Activated T-helper 1 cell treated with anti-CD3 and anti-CD28 coated beads, Interleukin-12 subunit alpha, Interleukin-12 subunit beta, Interleukin-2, Interleukin-4 antibody, amounts not matched to agents 30 ng/mL and 10 ng/mL and 1 ng/mL, durations not matched to agents 14 hours and 24 hours and 36 hours (primary cell): ENCODE results near the gene RACK1. TPM values are rescaled to one million over a fixed set of nuclear protein-coding genes. Genes with fewer than 3 reads are reported as not detected.

Source experiments
- DNase-seq: peaks from one replicate; pipeline ENCODE4 v3.0.0; 2021; ENCODE audit warnings: low spot score
- H3K27ac Mint-ChIP-seq: one replicate; pipeline ENCODE4 v1.8.0; 2021; ENCODE audit warnings: mild to moderate bottlenecking, mixed read lengths
- H3K27me3 Mint-ChIP-seq: one replicate; pipeline ENCODE4 v1.8.0; 2022; ENCODE audit warnings: mild to moderate bottlenecking, moderate library complexity, mixed read lengths; ENCODE audit not compliant: insufficient read depth
- H3K36me3 Mint-ChIP-seq: one replicate; pipeline ENCODE4 v1.8.0; 2021; ENCODE audit warnings: low read depth, mixed read lengths
- H3K4me1 Mint-ChIP-seq: one replicate; pipeline ENCODE4 v1.8.0; 2021; ENCODE audit warnings: low read depth, mixed read lengths
- H3K4me3 Mint-ChIP-seq: one replicate; pipeline ENCODE4 v1.8.0; 2021; ENCODE audit warnings: mild to moderate bottlenecking, moderate library complexity, mixed read lengths
- H3K9me3 Mint-ChIP-seq: one replicate; pipeline ENCODE4 v1.8.0; 2021; ENCODE audit warnings: mixed read lengths
- intact Hi-C: fragments of 100-400 bp; cut with micrococcal nuclease; formaldehyde crosslinking; loops from one replicate; pipeline ENCODE4 v1.15.1; 2024
- total RNA-seq: library from RNA; stranded (reverse); gene quantifications from 2 replicates; pipeline ENCODE4 v1.2.3, GENCODE V29; 2022

RACK1 gene
- total RNA-seq, 1 donor from 2014 or later: 2,121 TPM

GRCh38 chr5:181235689-181236366, 7.9 kb downstream of the RACK1 start:
- Mint-ChIP-seq H3K4me1 (peaks cover 22% of the 10 kb centered on the region), H3K36me3 (peaks cover 59% of the 10 kb centered on the region), H3K4me3 (no peak overlapping the region), H3K27me3 (no peaks in the 10 kb centered on the region), H3K27ac (no peak overlapping the region), H3K9me3 (no peaks in the 10 kb centered on the region)
- no peak for DNase-seq
- intact Hi-C loops: no loop called here

- peaks cover 56% of the 10 kb centered on the region for H3K36me3 Mint-ChIP-seq
- DNase-seq: no peak
- no peaks in the 10 kb centered on the region for H3K9me3 Mint-ChIP-seq
- peaks cover 22% of the 10 kb centered on the region for H3K4me1 Mint-ChIP-seq
- no peaks in the 10 kb centered on the region for H3K27me3 Mint-ChIP-seq
- H3K4me3 Mint-ChIP-seq: no peak overlapping the region
- intact Hi-C loops: no loop called here
- H3K27ac Mint-ChIP-seq: peak overlapping the region; percentile 29
Measured at GRCh38 chr5:181235323-181235688, 8.4 kb downstream of the RACK1 start.

- peaks cover 26% of the 10 kb centered on the region for H3K4me1 Mint-ChIP-seq
- H3K27me3 Mint-ChIP-seq: no peaks in the 10 kb centered on the region
- peak overlapping the region; percentile 61 for H3K27ac Mint-ChIP-seq
- intact Hi-C loops: no loop called here
- no peak for DNase-seq
- no peaks in the 10 kb centered on the region for H3K9me3 Mint-ChIP-seq
- H3K4me3 Mint-ChIP-seq: no peak overlapping the region
- peaks cover 58% of the 10 kb centered on the region for H3K36me3 Mint-ChIP-seq
Measured at GRCh38 chr5:181234455-181235306, 9.0 kb downstream of the RACK1 start.

GRCh38 chr5:181233801-181234454, 9.8 kb downstream of the RACK1 start:
- Mint-ChIP-seq H3K4me3 (no peak overlapping the region), H3K36me3 (peaks cover 58% of the 10 kb centered on the region), H3K4me1 (peaks cover 27% of the 10 kb centered on the region), H3K27ac (no peak overlapping the region), H3K9me3 (no peaks in the 10 kb centered on the region), H3K27me3 (no peaks in the 10 kb centered on the region)
- no peak for DNase-seq
- intact Hi-C loops: no loop called here

GRCh38 chr5:181233088-181233800, 10.5 kb downstream of the RACK1 start:
- intact Hi-C loops: no loop called here
- H3K4me3 Mint-ChIP-seq: no peak overlapping the region
- H3K9me3 Mint-ChIP-seq: no peaks in the 10 kb centered on the region
- peaks cover 52% of the 10 kb centered on the region for H3K36me3 Mint-ChIP-seq
- no peaks in the 10 kb centered on the region for H3K27me3 Mint-ChIP-seq
- H3K4me1 Mint-ChIP-seq: peaks cover 22% of the 10 kb centered on the region
- peak overlapping the region; percentile 38 for H3K27ac Mint-ChIP-seq
- no peak for DNase-seq

GRCh38 chr5:181232593-181232992, 11.1 kb downstream of the RACK1 start:
- H3K4me3 Mint-ChIP-seq: no peak overlapping the region
- intact Hi-C loops: no loop called here
- DNase-seq: no peak
- no peaks in the 10 kb centered on the region for H3K9me3 Mint-ChIP-seq
- H3K36me3 Mint-ChIP-seq: peaks cover 46% of the 10 kb centered on the region
- no peak overlapping the region for H3K27ac Mint-ChIP-seq
- no peaks in the 10 kb centered on the region for H3K27me3 Mint-ChIP-seq
- H3K4me1 Mint-ChIP-seq: peaks cover 15% of the 10 kb centered on the region

GRCh38 chr5:181231432-181231831, 12.3 kb downstream of the RACK1 start:
- intact Hi-C loops: no loop called here
- H3K36me3 Mint-ChIP-seq: peaks cover 34% of the 10 kb centered on the region
- H3K4me1 Mint-ChIP-seq: peaks cover 12% of the 10 kb centered on the region
- H3K27ac Mint-ChIP-seq: peak overlapping the region; percentile 27
- H3K4me3 Mint-ChIP-seq: no peak overlapping the region
- H3K27me3 Mint-ChIP-seq: no peaks in the 10 kb centered on the region
- DNase-seq: no peak
- no peaks in the 10 kb centered on the region for H3K9me3 Mint-ChIP-seq

- no peak overlapping the region for H3K4me3 Mint-ChIP-seq
Measured at GRCh38 chr5:181230551-181230950, 13.2 kb downstream of the RACK1 start.

GRCh38 chr5:181229996-181230395, 13.7 kb downstream of the RACK1 start:
- peaks cover 21% of the 10 kb centered on the region for H3K36me3 Mint-ChIP-seq
- peak overlapping the region; percentile 79 for H3K27ac Mint-ChIP-seq
- peaks cover 21% of the 10 kb centered on the region for H3K4me1 Mint-ChIP-seq
- no peaks in the 10 kb centered on the region for H3K27me3 Mint-ChIP-seq
- no peak overlapping the region for H3K4me3 Mint-ChIP-seq
- intact Hi-C loops: no loop called here
- no peaks in the 10 kb centered on the region for H3K9me3 Mint-ChIP-seq
- no peak for DNase-seq

More at GRCh38 chr5:181230551-181230950, 13.2 kb downstream of the RACK1 start:
- Mint-ChIP-seq H3K4me1 (peaks cover 15% of the 10 kb centered on the region), H3K27ac (no peak overlapping the region), H3K9me3 (no peaks in the 10 kb centered on the region), H3K27me3 (no peaks in the 10 kb centered on the region), H3K36me3 (peaks cover 26% of the 10 kb centered on the region)
- intact Hi-C loops: no loop called here
- DNase-seq: no peak

GRCh38 chr5:181224390-181225229, 19.1 kb downstream of the RACK1 start:
- DNase-seq: no peak
- Mint-ChIP-seq H3K4me1 (peaks cover 63% of the 10 kb centered on the region), H3K27me3 (peaks cover 9% of the 10 kb centered on the region), H3K4me3 (peak overlapping the region; percentile 95), H3K27ac (peak overlapping the region; percentile 98), H3K36me3 (peaks cover 8% of the 10 kb centered on the region), H3K9me3 (no peaks in the 10 kb centered on the region)
- intact Hi-C loops: loop anchor here (5.0 kb wide), 1 partner anchor 1602 kb away; the partner anchor contains the start of gene HNRNPH1

- DNase-seq: no peak
- H3K27ac Mint-ChIP-seq: peak overlapping the region; percentile 98
- H3K4me3 Mint-ChIP-seq: peak overlapping the region; percentile 95
- peaks cover 60% of the 10 kb centered on the region for H3K4me1 Mint-ChIP-seq
- H3K36me3 Mint-ChIP-seq: peaks cover 2% of the 10 kb centered on the region
- H3K9me3 Mint-ChIP-seq: no peaks in the 10 kb centered on the region
- H3K27me3 Mint-ChIP-seq: peaks cover 9% of the 10 kb centered on the region
- intact Hi-C loops: loop anchor here (1.0 to 5.0 kb wide), 6 partner anchors 20 to 1602 kb away; partner anchors contain the start of genes HNRNPH1, TRIM52 and ZFP62
Measured at GRCh38 chr5:181223729-181224389, 19.8 kb downstream of the RACK1 start.
